Measurements from ENCODE around the gene WNT8A.

DNA sequence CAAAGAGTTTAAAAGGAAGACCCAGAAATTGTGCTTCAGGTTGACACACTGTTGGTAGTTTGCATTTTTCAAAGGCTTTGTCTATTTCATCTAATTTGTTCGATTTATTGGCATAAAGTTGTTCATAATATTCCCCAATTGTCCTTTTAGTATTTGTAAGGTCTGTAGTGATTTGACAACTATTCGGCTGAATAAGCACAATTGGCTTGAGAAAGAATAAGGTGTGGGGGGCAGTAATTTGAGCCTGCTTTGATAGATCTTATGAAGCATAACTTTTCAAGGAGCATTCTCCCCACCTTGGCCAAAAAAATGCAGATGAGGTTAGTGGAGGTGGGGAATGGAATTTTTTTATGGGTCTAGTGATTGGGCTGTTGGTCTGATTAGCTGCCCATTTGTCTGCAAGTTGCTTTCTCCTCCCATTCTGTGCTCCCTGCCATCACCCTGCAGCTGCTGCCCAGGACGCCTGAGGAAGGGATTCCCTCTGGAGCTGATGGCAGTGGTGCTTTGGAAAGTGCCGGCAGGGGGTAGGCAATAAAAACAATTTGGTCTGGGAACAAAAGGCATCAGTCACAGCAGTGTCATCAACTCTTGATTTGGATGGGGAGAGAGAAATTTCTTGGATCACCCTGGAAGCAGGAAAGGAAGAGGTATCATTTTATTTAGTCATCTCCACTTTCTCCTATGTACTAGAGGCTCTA is 26.6 kb downstream of the WNT8A start:
- TF ChIP-seq POLR2AphosphoS5 (IDR thresholded peaks at IDR 0.05) = no peak
- no peak for TF ChIP-seq POLR2A (IDR thresholded peaks at IDR 0.05)
